UCSD-AML1 (cell line): Measurements from ENCODE around the gene HOXA9.
A peak's percentile ranks its signal among the peaks of the same experiment; 100 is the strongest.

Source experiments
- DNase-seq: peaks from one replicate; lab custom pipeline; 2025; ENCODE audit not compliant: unreplicated experiment; lab: John Stamatoyannopoulos, UW

HOXA9 gene

GRCh38 chr7:27177795-27178320 is 12.5 kb upstream of the HOXA9 start:
- DNase-seq = no peak

- no peak for DNase-seq
Measured at GRCh38 chr7:27176962-27177794, 11.8 kb upstream of the HOXA9 start.

DNA sequence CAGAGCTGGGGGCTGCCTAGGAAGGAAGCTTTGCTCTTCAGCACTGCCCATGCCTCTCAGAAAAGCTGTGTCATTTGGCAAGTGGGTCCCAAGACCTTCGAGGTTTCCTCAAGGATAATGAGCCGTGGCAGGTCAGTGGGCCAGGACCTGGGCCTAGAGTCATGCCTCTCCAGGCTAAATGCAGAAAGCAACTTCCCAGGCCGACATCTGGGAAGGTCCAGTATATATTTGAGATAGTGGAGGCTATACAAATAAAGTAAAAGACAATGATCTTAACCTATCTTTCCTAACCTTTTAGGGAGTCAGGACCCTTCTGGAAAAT is 11.1 kb upstream of the HOXA9 start:
- no peak for DNase-seq

DNA sequence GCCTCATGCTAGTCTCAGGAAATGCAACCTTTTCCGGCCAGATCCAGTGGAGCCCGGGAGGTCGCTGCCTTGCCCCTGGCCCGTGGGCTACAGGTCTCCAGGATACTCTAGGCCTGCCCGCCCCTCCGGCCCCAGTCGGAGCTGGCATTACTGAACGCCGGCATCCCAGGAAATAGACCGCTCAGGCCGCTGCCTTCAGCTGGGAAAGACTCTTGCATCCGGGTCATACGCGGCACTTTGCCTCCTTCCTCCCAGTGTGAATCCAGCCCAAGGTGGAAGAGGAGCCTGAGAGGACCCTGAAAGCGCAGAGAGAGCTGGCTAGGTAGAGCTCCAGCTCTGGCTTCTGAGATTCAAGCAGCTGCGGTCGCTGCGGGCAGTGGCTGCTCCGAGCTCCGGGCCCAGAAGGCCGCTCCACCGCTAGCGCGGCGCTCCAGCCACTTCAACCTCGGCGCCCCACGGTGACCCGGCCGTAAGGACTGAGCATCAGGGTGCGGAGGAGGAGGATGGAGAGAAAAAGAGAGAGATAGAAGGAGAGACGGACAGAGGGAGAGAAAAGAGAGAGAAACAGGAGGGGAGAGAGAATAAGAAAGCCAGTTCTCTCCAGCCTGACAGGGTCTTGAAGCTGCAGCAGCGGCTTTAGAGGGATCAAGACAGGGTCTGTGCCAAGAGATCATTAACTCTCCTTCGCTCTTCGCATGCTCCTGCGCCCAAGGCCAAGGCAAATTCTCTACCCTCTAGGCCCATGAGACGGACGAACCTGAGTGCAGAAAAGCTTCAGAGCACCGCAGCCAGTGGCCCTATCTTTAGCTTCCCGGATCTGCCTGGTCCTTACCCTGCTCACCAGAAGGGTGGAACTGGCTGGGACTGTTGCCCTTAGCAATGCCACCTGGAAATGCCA is 10.5 kb upstream of the HOXA9 start:
- no peak for DNase-seq

DNA sequence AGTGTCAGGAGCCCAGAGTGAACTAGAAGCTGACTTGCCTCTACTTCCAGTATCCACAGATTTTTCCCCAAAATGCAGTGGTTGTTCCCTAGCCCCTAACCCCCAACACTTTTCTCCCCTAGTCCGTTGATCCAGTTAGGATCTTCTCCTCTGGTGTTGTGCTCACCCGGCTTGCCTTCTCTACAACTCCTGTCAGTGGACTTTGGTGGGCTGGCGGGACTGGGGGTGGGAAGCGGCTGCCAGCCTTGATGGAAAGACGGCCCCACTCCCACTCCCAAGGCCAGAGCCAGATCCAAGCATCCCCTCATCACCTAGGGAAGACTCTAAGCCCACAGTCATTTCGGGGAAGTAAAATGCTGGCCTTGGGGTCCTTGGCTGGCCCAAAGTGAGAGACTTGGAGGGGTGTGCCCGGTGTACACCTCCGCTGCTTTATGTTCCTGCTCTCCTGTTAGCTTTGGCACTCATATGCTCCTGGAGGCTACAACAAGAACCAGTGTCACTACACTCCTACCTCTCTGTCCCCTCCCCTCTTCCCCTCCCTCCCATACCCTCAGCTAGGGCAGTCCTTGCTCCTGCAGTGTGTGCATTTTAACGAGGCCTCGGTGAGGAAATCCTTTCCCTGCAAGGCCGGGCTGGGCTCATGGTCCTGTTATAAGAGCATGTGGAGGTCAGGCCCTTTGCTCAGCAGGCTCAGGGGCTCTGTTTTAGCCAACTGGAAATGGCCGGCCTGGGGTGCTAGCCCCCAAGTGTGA is 9.7 kb upstream of the HOXA9 start:
- DNase-seq = no peak

DNA sequence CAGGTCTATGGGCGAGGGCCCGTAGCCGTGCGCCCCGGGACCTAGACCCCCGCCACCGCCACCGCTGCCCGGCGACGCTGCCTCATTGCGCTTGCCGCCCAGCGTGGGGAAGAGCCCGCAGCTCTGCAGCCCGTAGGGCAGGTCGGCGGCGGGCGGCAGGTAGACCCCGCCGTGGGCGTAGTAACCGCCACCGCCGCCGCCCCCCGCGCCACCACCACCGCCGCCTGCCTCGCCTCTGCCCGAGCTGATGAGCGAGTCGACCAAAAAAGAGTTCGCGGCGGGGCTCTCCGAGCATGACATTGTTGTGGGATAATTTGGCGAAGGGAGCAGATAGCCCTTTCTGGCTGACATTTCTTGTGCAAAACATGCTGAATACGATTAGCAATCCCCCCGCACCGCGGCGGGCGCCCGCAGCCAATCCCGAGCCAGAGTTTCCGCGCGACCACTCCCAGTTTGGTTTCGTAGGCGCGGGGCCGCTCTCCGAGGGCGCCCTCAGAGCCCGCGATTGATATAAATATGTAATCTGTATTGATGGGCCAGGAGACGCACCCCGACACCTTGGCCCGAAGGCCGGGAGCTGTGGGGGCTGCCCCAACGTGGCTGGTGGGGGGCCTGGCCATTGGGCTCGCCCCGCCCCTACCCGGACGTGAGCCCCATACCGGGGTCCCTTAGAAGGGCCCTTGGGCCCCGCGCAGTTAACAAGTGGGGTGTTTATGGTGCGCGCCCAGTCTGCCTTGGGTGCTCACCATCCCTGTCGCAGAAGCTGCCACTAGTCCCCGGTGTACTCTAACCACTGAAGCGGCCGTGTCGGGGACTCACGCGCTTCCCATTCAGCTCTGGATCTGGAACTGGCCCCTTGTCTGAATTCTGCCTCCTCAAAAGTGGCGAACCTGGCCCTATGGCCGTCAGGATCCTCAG is 8.9 kb upstream of the HOXA9 start, which contains the start of gene HOXA10:
HOXA10 (minus strand) TSS at position 365 of the 918 bp plus-strand sequence; CDS start at position 351, 14 bp downstream.
- no peak for DNase-seq

- peak; percentile 45 for DNase-seq
Measured at GRCh38 chr7:27173511-27173955, 8.2 kb upstream of the HOXA9 start.

DNA sequence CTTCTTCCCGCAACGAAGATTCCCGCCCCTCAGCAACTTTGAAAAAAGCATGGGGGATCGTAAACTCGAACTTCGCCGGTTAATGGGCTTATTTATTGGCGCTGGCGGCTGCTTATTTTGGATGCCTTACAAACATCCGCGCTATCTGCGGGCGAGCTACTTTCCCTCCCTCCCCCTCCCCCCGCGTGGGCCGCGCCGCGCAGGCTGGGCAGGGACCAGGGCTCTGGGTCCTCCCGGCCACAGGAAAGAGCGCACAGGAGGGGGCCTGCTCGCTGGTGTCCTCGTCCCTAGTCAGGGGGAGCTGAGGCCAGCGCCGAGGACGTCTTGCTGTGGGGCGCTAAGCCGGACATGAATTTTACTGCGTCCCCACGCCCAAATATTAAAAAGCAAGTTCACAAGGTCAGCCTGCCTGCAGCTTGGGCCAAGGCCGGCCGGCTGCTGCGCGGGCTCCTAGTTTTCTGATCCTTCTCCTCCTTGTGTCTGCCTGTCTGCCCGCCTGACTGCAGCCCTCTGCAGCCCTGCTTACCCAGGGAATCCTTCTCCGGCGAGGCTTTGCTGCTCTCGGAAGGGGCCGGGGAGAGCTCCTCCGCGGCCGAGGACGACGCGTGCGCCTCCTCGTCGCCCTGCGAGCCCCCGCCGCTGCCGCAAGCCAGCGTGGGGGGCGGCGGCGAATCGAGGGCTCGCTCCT is 7.6 kb upstream of the HOXA9 start:
- peak; percentile 52 for DNase-seq

GRCh38 chr7:27172315-27172774 is 7.0 kb upstream of the HOXA9 start:
- no peak for DNase-seq

- peak; percentile 30 for DNase-seq
Measured at GRCh38 chr7:27171637-27172314, 6.4 kb upstream of the HOXA9 start.

GRCh38 chr7:27171325-27171636 is 5.9 kb upstream of the HOXA9 start:
- peak; percentile 30 for DNase-seq

GRCh38 chr7:27170426-27171324 is 5.3 kb upstream of the HOXA9 start:
- no peak for DNase-seq

DNA sequence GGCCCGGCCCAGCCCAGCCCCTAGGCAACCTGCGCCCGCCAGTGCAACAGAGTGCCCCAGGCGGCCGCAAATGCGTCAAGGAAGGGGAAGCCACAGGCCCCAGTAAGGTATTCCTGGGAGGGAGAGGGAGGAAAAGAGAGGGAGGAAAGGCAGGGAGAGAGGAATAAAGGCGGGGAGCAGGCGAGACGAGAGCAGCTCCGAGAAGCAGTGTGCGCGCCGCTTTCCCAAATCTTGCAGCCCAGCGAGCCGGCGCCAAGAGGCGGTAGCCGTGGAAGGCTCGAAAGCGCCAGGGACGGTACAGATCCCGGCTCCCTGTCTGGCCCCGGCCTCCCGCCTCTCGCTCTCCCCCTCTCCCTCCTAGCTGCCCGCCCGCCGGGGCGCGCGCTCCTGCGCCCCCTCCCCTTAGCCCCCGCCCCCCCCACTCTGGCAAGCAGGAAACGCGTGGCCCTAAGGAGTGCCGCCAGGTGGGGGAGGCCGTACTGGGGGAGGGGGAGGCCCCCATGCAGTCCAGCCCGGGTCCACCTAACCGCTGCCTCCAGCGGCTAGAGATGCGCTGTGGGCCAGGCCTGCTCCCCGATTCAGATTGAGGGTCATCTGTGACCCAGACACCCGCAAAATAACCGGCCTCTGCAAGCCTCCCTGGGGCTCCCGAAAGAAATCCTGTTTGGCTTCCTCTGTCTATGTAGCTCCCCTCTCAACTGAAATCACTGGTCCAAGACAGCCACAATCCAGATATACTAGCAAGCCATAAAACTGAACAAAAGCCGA is 4.5 kb upstream of the HOXA9 start:
- peak; percentile 44 for DNase-seq

DNA sequence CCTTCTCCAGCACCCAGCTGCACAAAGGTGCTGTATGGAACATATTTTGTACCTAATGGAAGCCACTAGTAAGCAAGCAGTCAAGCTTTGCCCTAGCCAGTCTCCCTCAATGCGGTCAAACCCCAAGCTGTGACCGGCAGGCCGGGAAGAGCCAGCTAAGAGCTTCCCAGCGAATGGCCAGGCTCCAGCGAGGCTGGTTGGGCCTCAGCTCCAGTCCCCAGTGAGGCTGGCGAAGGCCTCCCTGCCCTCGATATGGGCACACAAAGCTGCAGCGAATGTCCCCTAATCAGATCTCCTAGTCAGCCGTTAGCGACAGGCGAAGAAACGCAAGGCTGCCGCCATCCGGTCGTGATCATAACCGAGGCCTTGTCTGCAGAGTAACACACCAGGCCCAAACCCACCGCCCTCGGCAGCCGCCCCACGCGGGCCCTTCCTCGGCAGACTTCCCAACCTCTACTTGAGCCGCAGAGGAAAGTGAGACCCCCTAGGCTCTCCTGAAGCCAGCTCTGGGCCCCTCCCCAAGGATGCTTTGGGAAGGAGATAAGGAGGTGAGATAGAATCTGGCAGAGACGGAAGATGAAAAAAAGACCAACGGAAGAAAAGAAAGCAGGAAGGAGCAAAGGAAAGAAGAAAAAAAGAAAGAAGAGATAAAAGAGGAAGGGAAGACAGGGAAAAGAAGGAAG is 3.1 kb upstream of the HOXA9 start:
- DNase-seq = peak; percentile 66

DNA sequence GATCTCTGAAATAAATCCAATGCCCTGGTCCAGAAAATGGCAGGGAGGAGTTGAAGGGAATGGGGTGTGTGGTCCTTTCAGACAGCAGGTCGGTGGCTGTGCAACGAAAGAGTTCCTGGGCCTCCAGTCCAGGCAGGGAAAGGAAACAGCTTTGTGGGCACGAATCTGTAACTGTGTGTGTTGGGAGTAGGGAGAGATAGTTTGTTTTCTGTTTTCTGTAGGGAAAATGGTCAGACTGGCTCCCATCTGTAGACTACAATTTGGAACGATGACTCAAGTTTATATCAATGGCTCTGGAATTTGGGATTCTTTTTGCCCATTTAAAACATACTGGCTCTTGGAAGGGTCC is 2.6 kb upstream of the HOXA9 start:
- no peak for DNase-seq
